NCI-H1048 (cell line): ENCODE data around the gene ADCY10.
"Not testable (repeated sequence)": the region's sequence is repeated elsewhere in the genome, so short reads cannot be mapped to it uniquely, and the experiment has no call there.

Experiments used
- DNase-seq: peaks from one replicate; lab custom pipeline; 2025; lab: John Stamatoyannopoulos, UW

Gene ADCY10

GRCh38 chr1:167806235-167806634 lies 107.7 kb downstream of the ADCY10 start:
- not testable (repeated sequence) for DNase-seq

GRCh38 chr1:167805041-167805556 lies 108.8 kb downstream of the ADCY10 start:
- DNase-seq, result no peak

GRCh38 chr1:167803358-167804207 lies 110.4 kb downstream of the ADCY10 start:
- DNase-seq, result peak; percentile 90

- DNase-seq, result no peak
These were observed 111.7 kb downstream of the ADCY10 start for GRCh38 chr1:167802235-167802634.

- no peak for DNase-seq
These were observed 113.7 kb downstream of the ADCY10 start for GRCh38 chr1:167800251-167800650.

- no peak for DNase-seq
These were observed 114.2 kb downstream of the ADCY10 start for GRCh38 chr1:167799747-167800146.

GRCh38 chr1:167798952-167799351 lies 115.0 kb downstream of the ADCY10 start:
- DNase-seq, result no peak

- no peak for DNase-seq
These were observed 116.9 kb downstream of the ADCY10 start for GRCh38 chr1:167797015-167797414.

- no peak for DNase-seq
These were observed 117.9 kb downstream of the ADCY10 start for GRCh38 chr1:167795810-167796740.

GRCh38 chr1:167794043-167794442 lies 119.9 kb downstream of the ADCY10 start:
- DNase-seq, result no peak

GRCh38 chr1:167792188-167792565 lies 121.8 kb downstream of the ADCY10 start:
- DNase-seq, result no peak

- DNase-seq, result no peak
These were observed 122.4 kb downstream of the ADCY10 start for GRCh38 chr1:167791281-167792187.

GRCh38 chr1:167790117-167790516 lies 123.8 kb downstream of the ADCY10 start:
- DNase-seq, result no peak

- no peak for DNase-seq
These were observed 124.4 kb downstream of the ADCY10 start for GRCh38 chr1:167789501-167789900.

GRCh38 chr1:167786502-167786901 lies 127.4 kb downstream of the ADCY10 start:
- DNase-seq, result no peak

GRCh38 chr1:167784876-167785550 lies 128.9 kb downstream of the ADCY10 start:
- no peak for DNase-seq

- DNase-seq, result no peak
These were observed 131.0 kb downstream of the ADCY10 start for GRCh38 chr1:167782946-167783345.

GRCh38 chr1:167781558-167781957 lies 132.4 kb downstream of the ADCY10 start:
- no peak for DNase-seq

GRCh38 chr1:167777269-167777650 lies 136.7 kb downstream of the ADCY10 start:
- DNase-seq, result no peak

GRCh38 chr1:167776616-167777268 lies 137.2 kb downstream of the ADCY10 start:
- DNase-seq, result no peak
